Loucy (cell line): ENCODE results near the gene SPAG17.

Source experiments
- H2AFZ ChIP-seq: fragments of 200-600 bp; sonication (generic); 2 replicates; pipeline ENCODE4 v1.6.0; 2016; ENCODE audit warnings: antibody characterized with exemption, mild to moderate bottlenecking, low read length, moderate library complexity
- H3F3A ChIP-seq: fragments of 200-600 bp; 2 replicates; pipeline ENCODE4 v1.6.0; 2016; ENCODE audit warnings: antibody characterized with exemption, low read depth, mild to moderate bottlenecking
- H3K27me3 ChIP-seq: fragments of 200-600 bp; sonication (generic); 2 replicates; pipeline ENCODE4 v1.6.1; 2014; ENCODE audit warnings: low read length, mild to moderate bottlenecking; ENCODE audit not compliant: insufficient read depth, poor library complexity, severe bottlenecking
- H3K36me3 ChIP-seq: fragments of 200-600 bp; sonication (generic); 2 replicates; pipeline ENCODE4 v1.6.1; 2016; ENCODE audit warnings: low read length; ENCODE audit not compliant: insufficient read depth
- H3K4me1 ChIP-seq: fragments of 200-600 bp; sonication (generic); 2 replicates; pipeline ENCODE4 v1.5.1; 2014; ENCODE audit warnings: low read length, mild to moderate bottlenecking; ENCODE audit not compliant: insufficient read depth, poor library complexity, severe bottlenecking
- H3K4me2 ChIP-seq: fragments of 200-600 bp; sonication (generic); 2 replicates; pipeline ENCODE4 v1.6.0; 2014; ENCODE audit warnings: antibody characterized with exemption, low read length, low read depth, mild to moderate bottlenecking; ENCODE audit not compliant: poor library complexity, severe bottlenecking
- H3K4me3 ChIP-seq: fragments of 200-600 bp; sonication (generic); 2 replicates; pipeline ENCODE4 v1.5.1; 2014; ENCODE audit warnings: low read length, mild to moderate bottlenecking, mixed read lengths; ENCODE audit not compliant: poor library complexity, severe bottlenecking
- H3K79me2 ChIP-seq: fragments of 200-600 bp; sonication (generic); 2 replicates; pipeline ENCODE4 v1.6.1; 2014; ENCODE audit warnings: low read length; ENCODE audit not compliant: insufficient read depth
- H3K9ac ChIP-seq: fragments of 200-600 bp; sonication (generic); 2 replicates; pipeline ENCODE4 v1.6.0; 2014; ENCODE audit warnings: mild to moderate bottlenecking, low read depth, low read length, moderate library complexity; ENCODE audit not compliant: poor library complexity, severe bottlenecking
- H3K9me2 ChIP-seq: fragments of 200-600 bp; sonication (generic); replicated peaks from 2 replicates; pipeline ENCODE4 v1.6.1; 2016; ENCODE audit warnings: low read depth, low read length, mixed read lengths
- H3K9me3 ChIP-seq: fragments of 200-600 bp; sonication (generic); 2 replicates; pipeline ENCODE4 v1.6.1; 2014; ENCODE audit warnings: mild to moderate bottlenecking, antibody characterized with exemption, low read length, low read depth; ENCODE audit not compliant: insufficient read depth
- H4K20me1 ChIP-seq: fragments of 200-600 bp; sonication (generic); 2 replicates; pipeline ENCODE4 v1.6.0; 2014; ENCODE audit warnings: antibody characterized with exemption, low read length, mild to moderate bottlenecking; ENCODE audit not compliant: insufficient read depth, poor library complexity, severe bottlenecking
- EZH2phosphoT487 ChIP-seq: fragments of 200-600 bp; IDR thresholded peaks from 2 replicates; pipeline ENCODE4 v1.6.1; 2018; ENCODE audit warnings: antibody characterized with exemption, mild to moderate bottlenecking, moderate library complexity, borderline replicate concordance
- TF ChIP-seq, protein P1 (sequence below): fragments of 200-600 bp; sonication (generic); conservative IDR thresholded peaks from 2 replicates; pipeline ENCODE4 v1.5.1; 2014; ENCODE audit warnings: mild to moderate bottlenecking, antibody characterized with exemption, low read length

Gene SPAG17

DNA sequence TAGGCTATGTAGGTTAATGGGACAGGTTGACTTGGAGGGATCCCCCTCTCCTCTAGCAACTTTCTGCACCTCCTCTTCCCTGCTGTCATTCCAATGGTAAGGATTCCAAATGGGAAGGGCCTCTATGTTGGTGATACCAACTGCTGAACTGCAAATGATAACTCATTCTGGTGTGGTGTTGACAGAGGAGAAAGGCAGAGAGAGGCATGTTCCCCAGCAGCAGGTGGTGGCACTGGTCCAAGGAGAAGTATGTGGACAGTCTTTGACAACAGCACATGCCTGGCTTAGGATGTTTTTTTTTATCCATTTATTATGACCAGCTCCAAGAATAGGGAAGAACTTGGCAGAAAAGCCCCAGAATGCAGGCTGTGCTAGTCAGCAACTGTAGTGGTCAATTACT lies 19.6 kb upstream of the SPAG17 start:
- Histone ChIP-seq H3F3A (no peaks in the 10 kb centered on the region), H3K27me3 (no peaks in the 10 kb centered on the region), H2AFZ (no peak overlapping the region), H3K4me1 (no peaks in the 10 kb centered on the region), H3K36me3 (no peaks in the 10 kb centered on the region), H3K4me3 (no peak overlapping the region), H3K9me2 (no peaks in the 10 kb centered on the region), H3K9me3 (no peaks in the 10 kb centered on the region), H4K20me1 (no peaks in the 10 kb centered on the region), H3K79me2 (no peaks in the 10 kb centered on the region), H3K4me2 (no peak overlapping the region), H3K9ac (no peak overlapping the region)
- TF ChIP-seq, protein P1, sequence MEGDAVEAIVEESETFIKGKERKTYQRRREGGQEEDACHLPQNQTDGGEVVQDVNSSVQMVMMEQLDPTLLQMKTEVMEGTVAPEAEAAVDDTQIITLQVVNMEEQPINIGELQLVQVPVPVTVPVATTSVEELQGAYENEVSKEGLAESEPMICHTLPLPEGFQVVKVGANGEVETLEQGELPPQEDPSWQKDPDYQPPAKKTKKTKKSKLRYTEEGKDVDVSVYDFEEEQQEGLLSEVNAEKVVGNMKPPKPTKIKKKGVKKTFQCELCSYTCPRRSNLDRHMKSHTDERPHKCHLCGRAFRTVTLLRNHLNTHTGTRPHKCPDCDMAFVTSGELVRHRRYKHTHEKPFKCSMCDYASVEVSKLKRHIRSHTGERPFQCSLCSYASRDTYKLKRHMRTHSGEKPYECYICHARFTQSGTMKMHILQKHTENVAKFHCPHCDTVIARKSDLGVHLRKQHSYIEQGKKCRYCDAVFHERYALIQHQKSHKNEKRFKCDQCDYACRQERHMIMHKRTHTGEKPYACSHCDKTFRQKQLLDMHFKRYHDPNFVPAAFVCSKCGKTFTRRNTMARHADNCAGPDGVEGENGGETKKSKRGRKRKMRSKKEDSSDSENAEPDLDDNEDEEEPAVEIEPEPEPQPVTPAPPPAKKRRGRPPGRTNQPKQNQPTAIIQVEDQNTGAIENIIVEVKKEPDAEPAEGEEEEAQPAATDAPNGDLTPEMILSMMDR, result no peak
- no peak for TF ChIP-seq EZH2phosphoT487

DNA sequence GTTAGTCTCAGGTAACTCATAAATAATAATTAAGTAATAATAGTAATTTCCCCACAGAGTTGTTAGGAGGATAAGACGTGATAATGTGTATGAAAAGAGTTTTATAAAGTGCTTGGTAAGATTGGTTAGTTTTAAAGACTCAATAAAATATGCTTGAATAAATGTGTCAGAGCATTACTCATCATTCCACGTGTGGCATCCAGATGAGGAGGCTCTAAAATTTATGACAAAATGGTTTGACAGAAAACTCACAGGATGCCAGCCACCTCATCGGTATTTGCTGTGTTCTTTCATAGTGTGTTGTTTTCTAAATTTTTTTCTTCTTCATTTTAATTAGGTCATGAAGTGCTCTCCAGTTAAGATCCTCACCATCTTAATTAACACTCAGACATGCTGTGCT lies 19.1 kb upstream of the SPAG17 start:
- Histone ChIP-seq H3K79me2 (no peaks in the 10 kb centered on the region), H2AFZ (no peak overlapping the region), H3K4me2 (no peak overlapping the region), H3K9ac (no peak overlapping the region), H4K20me1 (no peaks in the 10 kb centered on the region), H3F3A (no peaks in the 10 kb centered on the region), H3K9me2 (no peaks in the 10 kb centered on the region), H3K27me3 (no peaks in the 10 kb centered on the region), H3K36me3 (no peaks in the 10 kb centered on the region), H3K4me1 (no peaks in the 10 kb centered on the region), H3K4me3 (no peak overlapping the region), H3K9me3 (no peaks in the 10 kb centered on the region)
- TF ChIP-seq, protein P1, result no peak
- no peak for TF ChIP-seq EZH2phosphoT487

DNA sequence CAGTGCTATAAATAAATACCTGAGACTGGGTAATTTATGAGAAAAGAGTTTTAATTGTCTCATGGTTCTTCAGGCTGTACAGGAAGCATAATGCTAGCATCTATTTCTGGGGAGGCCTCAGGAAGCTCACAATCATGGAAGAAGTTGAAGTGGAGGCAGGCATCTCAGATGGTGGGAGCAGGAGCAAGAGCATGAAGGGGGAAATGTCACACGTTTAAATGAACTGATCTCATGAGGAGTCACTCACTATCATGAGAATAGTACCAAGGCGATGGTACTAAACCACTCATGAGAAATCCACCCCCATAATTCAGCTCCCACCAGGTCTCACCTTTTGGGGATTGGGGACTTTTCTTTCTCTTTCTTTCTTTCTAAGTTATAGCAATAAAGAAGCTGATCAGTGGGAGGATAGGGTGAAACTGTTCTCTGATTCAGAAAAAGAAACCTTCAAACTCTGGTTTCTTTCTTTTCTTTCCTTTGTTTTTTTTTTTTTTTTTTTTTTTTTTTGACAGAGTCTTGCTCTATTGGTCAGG lies 17.1 kb upstream of the SPAG17 start:
- Histone ChIP-seq H3K79me2 (no peaks in the 10 kb centered on the region), H3K9ac (no peak overlapping the region), H2AFZ (no peak overlapping the region), H3K9me2 (no peaks in the 10 kb centered on the region), H3K4me3 (no peak overlapping the region), H3K4me2 (no peak overlapping the region), H3K27me3 (no peaks in the 10 kb centered on the region), H3K9me3 (no peaks in the 10 kb centered on the region), H3K36me3 (no peaks in the 10 kb centered on the region), H4K20me1 (no peaks in the 10 kb centered on the region), H3K4me1 (no peaks in the 10 kb centered on the region), H3F3A (no peaks in the 10 kb centered on the region)
- TF ChIP-seq EZH2phosphoT487, result no peak
- TF ChIP-seq, protein P1, result no peak
